Ovary (tissue), 9 donors: ENCODE data around the gene GPR152. TPM values are rescaled to one million over a fixed set of nuclear protein-coding genes. Genes with fewer than 3 reads are reported as not detected.

Experiments used
- DNase-seq, 5 donors: peaks; one replicate each; pipeline ENCODE4 v3.0.0-alpha.2; 2019 to 2020
- H3K27ac ChIP-seq, 2 donors: fragments of 200-600 bp; one replicate each; pipeline versions ENCODE4 v1.5.1 to v1.8.0; 2019 to 2022
- H3K27me3 ChIP-seq: fragments of 200-600 bp; one replicate; pipeline ENCODE4 v1.8.0; 2022
- H3K36me3 ChIP-seq: fragments of 200-600 bp; sonication (generic); one replicate; pipeline ENCODE4 v1.5.1; 2019
- H3K4me1 ChIP-seq: one replicate; pipeline ENCODE4 v1.8.1; 2013; ENCODE audit warnings: mild to moderate bottlenecking, moderate library complexity; ENCODE audit not compliant: insufficient read depth
- H3K4me3 ChIP-seq: fragments of 200-600 bp; sonication (generic); one replicate; pipeline ENCODE4 v1.5.1; 2017
- H3K9me3 ChIP-seq, 2 donors: fragments of 200-600 bp in 1 of 2; sonication (generic) in 1 of 2; one replicate each; pipeline versions ENCODE4 v1.5.1 to v1.8.1; 2013 to 2019; ENCODE audit warnings: mild to moderate bottlenecking in 1 of 2, moderate library complexity in 1 of 2
- EP300 ChIP-seq: sonication (generic); formaldehyde crosslinking; IDR thresholded peaks from one replicate; pipeline ENCODE4 v1.6.1; 2017; ENCODE audit warnings: antibody characterized with exemption
- POLR2A ChIP-seq: fragments of 450-650 bp; IDR thresholded peaks from one replicate; pipeline ENCODE4 v1.6.1; 2017; ENCODE audit warnings: antibody characterized with exemption, mild to moderate bottlenecking, moderate library complexity
- WGBS, 3 donors: extraction: QIAGEN DNeasy Blood & Tissue Kit in 1 of 3; methylation state at CpG; one replicate each; pipeline versions ENCODE4 v1.1.5 to v1.1.7; 2013 to 2017; 5-methylcytosine and 5-hydroxymethylcytosine counted together
- intact Hi-C, 4 donors: fragments of 100-400 bp; cut with DNase I; formaldehyde crosslinking; loops; one replicate each; pipeline versions ENCODE4 v1.11.0 to v1.15.1; 2022 to 2023
- polyA plus RNA-seq, 2 donors: library from polyadenylated mRNA; stranded (reverse); fragments of 200-250 nt in 1 of 2; fragments of 350-450 nt in 1 of 2; fragmentation: Illumina TruSeq in 1 of 2; extraction: RNeasy Lipid Tissue Mini Kit (QIAGEN cat#74804) in 1 of 2; gene quantifications; one replicate each; pipeline ENCODE4 v1.2.3, GENCODE V29; 2013 to 2014
- total RNA-seq, 7 donors: library from RNA; depleted of rRNA in 2 of 7; stranded (reverse); fragments of >200 nt in 2 of 7; fragmentation: NEBNext Ultra II Directional in 3 of 7; extraction: Animal tissue kit (Norgen Biotek cat#: 25700) in 3 of 7; gene quantifications; one replicate each; pipeline versions ENCODE4 v1.1.0 to v1.2.4, GENCODE V29; 2016 to 2023
- TF ChIP-seq, protein P1 (sequence below), 3 donors: fragments of 450-650 bp in 2 of 3; fragments of 200-600 bp in 1 of 3; IDR thresholded peaks; one replicate each; pipeline versions ENCODE4 v1.5.1 to v1.8.0; 2016 to 2022; ENCODE audit warnings: antibody characterized with exemption in 3 of 3, mild to moderate bottlenecking in 1 of 3
- donor health status: DM: no; HTN: no; CAD: no; lungs with moderate emphysema.
- donor health status: DM: no; HTN: no; CAD: no.
- donor health status: Bipolar disorder and iron deficiency.
- donor health status: DM: yes; HTN: yes; CAD: no.
- donor health status: DM: no; HTN: no; CAD: no.
- donor health status: DM: yes; HTN: yes; CAD: no.

The GPR152 gene
- total and polyA plus RNA-seq, 9 donors = 0.15 TPM; not detected in 8

GRCh38 chr11:67409781-67410368 lies 42.7 kb downstream of the GPR152 start:
- Histone ChIP-seq H3K27ac (no peak overlapping the region), H3K27me3 (peaks cover 2% of the 10 kb centered on the region), H3K36me3 (no peaks in the 10 kb centered on the region), H3K9me3 (no peaks in the 10 kb centered on the region), H3K4me3 (no peak overlapping the region), H3K4me1 (no peaks in the 10 kb centered on the region)
- no peak for DNase-seq
- WGBS, 3 donors = 33 to 45% (median 36%) methylated on average over 13 of the region's 13 CpGs
- TF ChIP-seq, protein P1, sequence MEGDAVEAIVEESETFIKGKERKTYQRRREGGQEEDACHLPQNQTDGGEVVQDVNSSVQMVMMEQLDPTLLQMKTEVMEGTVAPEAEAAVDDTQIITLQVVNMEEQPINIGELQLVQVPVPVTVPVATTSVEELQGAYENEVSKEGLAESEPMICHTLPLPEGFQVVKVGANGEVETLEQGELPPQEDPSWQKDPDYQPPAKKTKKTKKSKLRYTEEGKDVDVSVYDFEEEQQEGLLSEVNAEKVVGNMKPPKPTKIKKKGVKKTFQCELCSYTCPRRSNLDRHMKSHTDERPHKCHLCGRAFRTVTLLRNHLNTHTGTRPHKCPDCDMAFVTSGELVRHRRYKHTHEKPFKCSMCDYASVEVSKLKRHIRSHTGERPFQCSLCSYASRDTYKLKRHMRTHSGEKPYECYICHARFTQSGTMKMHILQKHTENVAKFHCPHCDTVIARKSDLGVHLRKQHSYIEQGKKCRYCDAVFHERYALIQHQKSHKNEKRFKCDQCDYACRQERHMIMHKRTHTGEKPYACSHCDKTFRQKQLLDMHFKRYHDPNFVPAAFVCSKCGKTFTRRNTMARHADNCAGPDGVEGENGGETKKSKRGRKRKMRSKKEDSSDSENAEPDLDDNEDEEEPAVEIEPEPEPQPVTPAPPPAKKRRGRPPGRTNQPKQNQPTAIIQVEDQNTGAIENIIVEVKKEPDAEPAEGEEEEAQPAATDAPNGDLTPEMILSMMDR (IDR thresholded peaks at IDR 0.05) = no peak
- TF ChIP-seq POLR2A = no peak
- TF ChIP-seq EP300 = no peak
- intact Hi-C loops = loop anchor here in 1 of 4 donors (10.0 kb wide), 1 partner anchor 95 kb away; the partner anchor contains the start of genes CDK2AP2 and PITPNM1

DNA sequence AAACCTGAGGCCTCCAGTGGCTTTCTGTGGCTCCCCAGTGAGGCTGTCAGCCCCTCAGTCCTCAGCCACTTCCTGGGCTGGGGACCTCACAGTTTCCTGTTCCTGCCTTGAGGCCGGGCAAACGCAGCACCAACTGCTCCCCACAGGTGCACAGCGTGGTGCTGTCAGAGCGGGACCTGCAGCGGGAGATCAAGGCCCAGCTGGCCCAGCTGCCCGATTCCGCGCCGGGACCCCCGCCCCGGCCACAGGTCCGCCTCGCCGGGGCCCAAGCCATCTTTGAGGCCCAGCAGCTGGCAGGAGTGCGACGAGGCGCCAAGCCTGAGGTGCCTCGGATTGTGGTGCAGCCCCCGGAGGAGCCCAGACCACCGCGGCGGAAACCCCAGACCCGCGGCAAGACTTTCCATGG lies 43.3 kb downstream of the GPR152 start:
- Histone ChIP-seq H3K4me3 (no peak overlapping the region), H3K27me3 (peaks cover 2% of the 10 kb centered on the region), H3K27ac (no peak overlapping the region), H3K9me3 (no peaks in the 10 kb centered on the region), H3K36me3 (no peaks in the 10 kb centered on the region), H3K4me1 (no peaks in the 10 kb centered on the region)
- intact Hi-C loops = loop anchor here in 1 of 4 donors (10.0 kb wide), 1 partner anchor 96 kb away; the partner anchor contains the start of genes CDK2AP2 and PITPNM1
- TF ChIP-seq EP300 (no peak), POLR2A (no peak)
- TF ChIP-seq, protein P1 (IDR thresholded peaks at IDR 0.05) = no peak
- WGBS, 3 donors = 35 to 61% (median 59%) methylated on average over 14 to 24 of the region's 24 CpGs
- DNase-seq = no peak

DNA sequence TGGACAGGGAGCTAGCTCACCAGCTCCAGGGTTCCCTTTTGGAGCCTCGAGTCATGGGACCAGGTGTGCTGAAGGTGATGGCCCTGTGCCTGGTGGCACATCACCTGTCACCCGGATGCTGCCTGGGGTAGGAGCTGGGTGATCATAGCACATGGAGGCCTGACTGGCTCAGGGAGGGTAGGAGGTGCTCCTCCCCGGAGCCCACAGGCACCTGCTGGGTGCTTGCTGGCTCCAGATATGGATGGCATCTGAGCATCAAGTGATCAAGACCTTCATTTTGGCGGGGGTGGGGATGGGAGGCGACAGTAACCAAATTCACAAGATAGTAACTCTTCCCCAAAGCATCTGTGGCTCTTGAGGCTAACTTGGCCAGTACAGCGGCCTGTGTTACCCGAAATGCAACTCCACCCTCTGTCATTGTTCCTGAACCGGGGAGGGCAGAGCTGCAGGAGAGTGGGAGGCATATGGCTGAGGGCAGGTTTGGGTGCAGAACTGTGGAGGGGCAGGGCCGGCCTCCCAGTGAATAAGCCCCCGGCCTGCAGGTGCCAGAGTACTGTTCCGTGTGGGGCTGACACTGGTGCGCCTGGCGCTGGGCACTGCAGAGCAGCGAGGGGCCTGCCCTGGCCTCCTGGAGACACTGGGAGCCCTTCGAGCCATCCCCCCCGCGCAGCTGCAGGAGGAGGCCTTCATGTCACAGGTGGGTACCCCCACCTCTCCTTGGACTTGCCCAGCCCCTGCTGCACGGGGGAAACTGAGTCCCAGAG lies 43.9 kb downstream of the GPR152 start:
- Histone ChIP-seq H3K4me3 (no peak overlapping the region), H3K27me3 (peaks cover 2% of the 10 kb centered on the region), H3K36me3 (no peaks in the 10 kb centered on the region), H3K27ac (no peak overlapping the region), H3K4me1 (no peaks in the 10 kb centered on the region), H3K9me3 (no peaks in the 10 kb centered on the region)
- TF ChIP-seq POLR2A (no peak), EP300 (no peak)
- TF ChIP-seq, protein P1 (IDR thresholded peaks at IDR 0.05) = no peak
- intact Hi-C loops = loop anchor here in 1 of 4 donors (10.0 kb wide), 1 partner anchor 96 kb away; the partner anchor contains the start of genes CDK2AP2 and PITPNM1
- WGBS, 3 donors = 51 to 66% (median 62%) methylated on average over 17 to 18 of the region's 18 CpGs
- DNase-seq = no peak

- no peaks in the 10 kb centered on the region for H3K4me1 ChIP-seq
- no peak for DNase-seq
- no peak overlapping the region for H3K4me3 ChIP-seq
- intact Hi-C loops = loop anchor here in 1 of 4 donors (10.0 kb wide), 1 partner anchor 97 kb away; the partner anchor contains the start of genes CDK2AP2 and PITPNM1
- peaks cover 1% of the 10 kb centered on the region for H3K27me3 ChIP-seq
- H3K9me3 ChIP-seq = no peaks in the 10 kb centered on the region
- H3K27ac ChIP-seq = no peak overlapping the region
- TF ChIP-seq EP300 = no peak
- TF ChIP-seq POLR2A = no peak
- TF ChIP-seq, protein P1 (IDR thresholded peaks at IDR 0.05) = no peak
- 41 to 58% (median 48%) methylated on average over 12 of the region's 12 CpGs for WGBS, 3 donors
- H3K36me3 ChIP-seq = no peaks in the 10 kb centered on the region
These were observed 44.8 kb downstream of the GPR152 start for GRCh38 chr11:67407688-67408163.
